T-helper 2 cell treated with Interferon-gamma antibody and Interleukin-4, amounts not matched to agents 100 ng/mL and 5 ng/mL, for 36 hours (primary cell): Measurements from ENCODE around the gene ZSCAN5A. TPM values are rescaled to one million over a fixed set of nuclear protein-coding genes. Genes with fewer than 3 reads are reported as not detected.
"Not testable (repeated sequence)": the region's sequence is repeated elsewhere in the genome, so short reads cannot be mapped to it uniquely, and the experiment has no call there.

Experiments used
- intact Hi-C: fragments of 100-400 bp; cut with micrococcal nuclease; formaldehyde crosslinking; loops from one replicate; pipeline ENCODE4 v1.15.1; 2023
- total RNA-seq: library from RNA; stranded (reverse); gene quantifications from 2 replicates; pipeline ENCODE4 v1.2.3, GENCODE V29; 2022

ZSCAN5A gene
- total RNA-seq = 10.0 and 10.1 TPM in 2 replicates

GRCh38 chr19:56314381-56315076 is at the start of gene ZSCAN5A:
ZSCAN5A (minus strand) TSS chr19:56314839; CDS start chr19:56225046, 89,793 bp downstream.
- intact Hi-C loops = loop anchor here (1.0 to 10.0 kb wide), 7 partner anchors 79 to 1964 kb away; partner anchors contain the start of genes U2AF2, ZNF444, ZNF470 and ZNF524

- intact Hi-C loops = no loop called here
Observed at GRCh38 chr19:56360841-56361240, 46.2 kb upstream of the ZSCAN5A start.

- intact Hi-C loops = no loop called here
Observed at GRCh38 chr19:56356944-56357343, 42.3 kb upstream of the ZSCAN5A start.

- intact Hi-C loops = no loop called here
Observed at GRCh38 chr19:56355517-56355916, 40.9 kb upstream of the ZSCAN5A start.

- intact Hi-C loops = no loop called here
Observed at GRCh38 chr19:56351208-56351607, 36.6 kb upstream of the ZSCAN5A start.

GRCh38 chr19:56350416-56351045 is 35.9 kb upstream of the ZSCAN5A start:
- intact Hi-C loops = no loop called here

GRCh38 chr19:56348289-56348877 is 33.7 kb upstream of the ZSCAN5A start:
- intact Hi-C loops = no loop called here

GRCh38 chr19:56347163-56347778 is 32.6 kb upstream of the ZSCAN5A start:
- intact Hi-C loops = no loop called here

GRCh38 chr19:56341948-56342347 is 27.3 kb upstream of the ZSCAN5A start:
- intact Hi-C loops = no loop called here

- intact Hi-C loops = not testable (repeated sequence)
Observed at GRCh38 chr19:56339031-56339430, 24.4 kb upstream of the ZSCAN5A start.

- intact Hi-C loops = not testable (repeated sequence)
Observed at GRCh38 chr19:56337077-56337476, 22.4 kb upstream of the ZSCAN5A start.

GRCh38 chr19:56335371-56335770 is 20.7 kb upstream of the ZSCAN5A start:
- intact Hi-C loops = not testable (repeated sequence)

GRCh38 chr19:56333506-56333905 is 18.9 kb upstream of the ZSCAN5A start:
- intact Hi-C loops = loop anchor here (1.0 to 5.0 kb wide), 3 partner anchors 80 to 266 kb away; no protein-coding TSS in a partner anchor

- intact Hi-C loops = loop anchor here (1.0 to 5.0 kb wide), 3 partner anchors 79 to 265 kb away; no protein-coding TSS in a partner anchor
Observed at GRCh38 chr19:56332695-56333094, 18.1 kb upstream of the ZSCAN5A start.

GRCh38 chr19:56324436-56324835 is 9.8 kb upstream of the ZSCAN5A start:
- intact Hi-C loops = no loop called here

GRCh38 chr19:56321989-56322440 is 7.4 kb upstream of the ZSCAN5A start:
- intact Hi-C loops = no loop called here

- intact Hi-C loops = no loop called here
Observed at GRCh38 chr19:56321254-56321988, 6.8 kb upstream of the ZSCAN5A start.

GRCh38 chr19:56319991-56320390 is 5.4 kb upstream of the ZSCAN5A start:
- intact Hi-C loops = loop anchor here (10.0 kb wide), 2 partner anchors 665 to 715 kb away; partner anchors contain the start of genes U2AF2, ZNF524 and ZNF865

- intact Hi-C loops = loop anchor here (10.0 kb wide), 2 partner anchors 663 to 713 kb away; partner anchors contain the start of genes U2AF2, ZNF524 and ZNF865
Observed at GRCh38 chr19:56317749-56318148, 3.1 kb upstream of the ZSCAN5A start.

GRCh38 chr19:56316728-56317127 is 2.1 kb upstream of the ZSCAN5A start:
- intact Hi-C loops = loop anchor here (10.0 kb wide), 2 partner anchors 662 to 712 kb away; partner anchors contain the start of genes U2AF2, ZNF524 and ZNF865
